SK-N-SH treated with all-trans-retinoic acid at 6 μM for 48 hours (cell line): ENCODE measurements around the gene CD276.

Experiments
- ATAC-seq: fragments of 200-7000 bp; cut with Tn5 transposase; 3 replicates; pipeline ENCODE4 v1.9.1; 2020; ENCODE audit warnings: mild to moderate bottlenecking, moderate library complexity
- ARNTL ChIP-seq: fragments of 450-650 bp; formaldehyde crosslinking; IDR thresholded peaks from 2 replicates; pipeline ENCODE4 v1.5.0; 2020; ENCODE audit warnings: low read depth, mild to moderate bottlenecking, moderate library complexity, borderline replicate concordance
- BACH2 ChIP-seq: fragments of 250-450 bp; sonication (Bioruptor Pico); IDR thresholded peaks from 2 replicates; pipeline ENCODE4 v1.9.0; 2021; ENCODE audit warnings: mild to moderate bottlenecking, borderline replicate concordance
- CSDC2 ChIP-seq: fragments of 250-450 bp; sonication (Bioruptor Pico); IDR thresholded peaks from 2 replicates; pipeline ENCODE4 v1.5.0; 2020; ENCODE audit warnings: mild to moderate bottlenecking, moderate library complexity
- ESRRG ChIP-seq: fragments of 250-450 bp; sonication (Bioruptor Pico); IDR thresholded peaks from 2 replicates; pipeline ENCODE4 v1.6.1; 2021; ENCODE audit warnings: mild to moderate bottlenecking
- ISL1 ChIP-seq: fragments of 250-450 bp; sonication (Bioruptor Pico); IDR thresholded peaks from 2 replicates; pipeline ENCODE4 v2.1.2; 2022; ENCODE audit warnings: mild to moderate bottlenecking, moderate library complexity
- OSR1 ChIP-seq: fragments of 250-450 bp; sonication (Bioruptor Pico); IDR thresholded peaks from 2 replicates; pipeline ENCODE4 v1.8.0; 2022; ENCODE audit warnings: moderate library complexity, mild to moderate bottlenecking, inconsistent platforms
- PPARA ChIP-seq: fragments of 250-450 bp; sonication (Bioruptor Pico); IDR thresholded peaks from 2 replicates; pipeline ENCODE4 v1.5.0; 2020; ENCODE audit warnings: mild to moderate bottlenecking, borderline replicate concordance
- RARB ChIP-seq: fragments of 250-450 bp; sonication (Bioruptor Pico); IDR thresholded peaks from 2 replicates; pipeline ENCODE4 v1.8.0; 2021; ENCODE audit warnings: mild to moderate bottlenecking, moderate library complexity
- SNAI2 ChIP-seq: fragments of 250-450 bp; sonication (Bioruptor Pico); IDR thresholded peaks from 2 replicates; pipeline ENCODE4 v1.5.0; 2020; ENCODE audit warnings: mild to moderate bottlenecking, moderate library complexity
- TCF4 ChIP-seq: fragments of 250-450 bp; sonication (Bioruptor Pico); IDR thresholded peaks from 2 replicates; pipeline ENCODE4 v1.8.0; 2021; ENCODE audit warnings: mild to moderate bottlenecking, moderate library complexity, borderline replicate concordance
- TOX ChIP-seq: fragments of 250-450 bp; sonication (Bioruptor Pico); IDR thresholded peaks from 2 replicates; pipeline ENCODE4 v1.8.0; 2021; ENCODE audit warnings: mild to moderate bottlenecking, moderate library complexity, borderline replicate concordance
- ZC3H10 ChIP-seq: fragments of 250-450 bp; sonication (Bioruptor Pico); IDR thresholded peaks from 2 replicates; pipeline ENCODE4 v1.5.1; 2021; ENCODE audit warnings: mild to moderate bottlenecking, moderate library complexity
- ZFP3 ChIP-seq: fragments of 250-450 bp; sonication (Bioruptor Pico); IDR thresholded peaks from 2 replicates; pipeline ENCODE4 v1.5.0; 2020; ENCODE audit warnings: mild to moderate bottlenecking, moderate library complexity
- ZFP30 ChIP-seq: fragments of 450-650 bp; formaldehyde crosslinking; IDR thresholded peaks from 2 replicates; pipeline ENCODE4 v1.5.0; 2022; ENCODE audit warnings: mild to moderate bottlenecking, moderate library complexity
- ZNF565 ChIP-seq: fragments of 450-650 bp; formaldehyde crosslinking; conservative IDR thresholded peaks from 2 replicates; pipeline ENCODE4 v1.5.0; 2020; ENCODE audit warnings: low read depth, mild to moderate bottlenecking, moderate library complexity
- ZNF70 ChIP-seq: fragments of 450-650 bp; formaldehyde crosslinking; IDR thresholded peaks from 2 replicates; pipeline ENCODE4 v1.5.0; 2020; ENCODE audit warnings: mild to moderate bottlenecking, moderate library complexity
- ZNF8 ChIP-seq: fragments of 450-650 bp; formaldehyde crosslinking; IDR thresholded peaks from 2 replicates; pipeline ENCODE4 v1.5.0; 2020; ENCODE audit warnings: mild to moderate bottlenecking, moderate library complexity
- TF ChIP-seq, protein P1 (sequence below): fragments of 250-450 bp; sonication (Bioruptor Pico); IDR thresholded peaks from 2 replicates; pipeline ENCODE4 v1.8.0; 2020; ENCODE audit warnings: mild to moderate bottlenecking, moderate library complexity, borderline replicate concordance
- TF ChIP-seq, protein P2 (sequence below): fragments of 250-450 bp; sonication (Bioruptor Pico); IDR thresholded peaks from 2 replicates; pipeline ENCODE4 v1.8.0; 2021; ENCODE audit warnings: low read depth, mild to moderate bottlenecking, moderate library complexity, borderline replicate concordance
- TF ChIP-seq, protein P3 (sequence below): fragments of 250-450 bp; sonication (Bioruptor Pico); IDR thresholded peaks from 2 replicates; pipeline ENCODE4 v1.5.1; 2020; ENCODE audit warnings: low read depth, mild to moderate bottlenecking, moderate library complexity
- TF ChIP-seq, protein P4 (sequence below): fragments of 250-450 bp; sonication (Bioruptor Pico); IDR thresholded peaks from 2 replicates; pipeline ENCODE4 v1.5.0; 2020; ENCODE audit warnings: mild to moderate bottlenecking, moderate library complexity

CD276 gene

DNA sequence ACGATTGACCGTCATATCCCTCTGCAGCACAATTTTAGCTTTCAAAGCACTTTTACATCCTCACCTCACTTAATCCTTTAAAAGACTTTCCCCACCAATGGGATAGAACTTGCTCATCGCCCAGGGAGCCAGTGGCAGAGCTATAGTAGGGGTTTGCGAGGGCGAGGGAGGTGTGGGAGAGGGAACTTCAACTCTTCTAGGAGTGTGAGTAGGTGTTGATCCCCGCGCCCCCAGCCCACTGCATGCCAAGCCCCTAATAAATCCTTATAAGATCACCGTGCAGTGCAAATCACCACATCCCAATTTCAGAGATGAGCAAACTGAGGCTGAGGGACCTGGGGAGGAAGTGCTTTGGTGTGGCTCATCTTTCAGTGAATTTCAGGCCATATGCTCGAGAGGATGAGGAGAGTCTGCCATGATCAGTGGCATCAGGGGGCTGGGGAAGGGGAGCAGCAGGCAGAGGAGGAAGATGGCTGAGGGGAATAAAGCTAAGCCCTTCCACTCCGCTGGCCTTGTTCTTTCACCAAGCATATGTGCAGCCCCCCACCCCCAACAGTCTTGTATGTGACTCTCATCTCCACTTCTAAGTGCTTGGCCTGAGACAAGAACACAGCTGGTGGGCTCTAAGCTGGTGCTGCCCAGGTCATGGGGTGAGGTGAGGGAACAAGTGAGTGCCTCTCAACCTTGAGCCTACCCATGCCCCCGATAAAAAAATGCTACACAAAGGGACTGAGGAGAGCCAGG is 63.8 kb downstream of the CD276 start:
- ATAC-seq, result no peak
- no peak for TF ChIP-seq TCF4 (CRISPR knock-in tag)
- TF ChIP-seq ISL1 (CRISPR knock-in tag), result no peak
- TF ChIP-seq OSR1, result no peak
- no peak for TF ChIP-seq ZNF70 (CRISPR knock-in tag)
- TF ChIP-seq, protein P1, sequence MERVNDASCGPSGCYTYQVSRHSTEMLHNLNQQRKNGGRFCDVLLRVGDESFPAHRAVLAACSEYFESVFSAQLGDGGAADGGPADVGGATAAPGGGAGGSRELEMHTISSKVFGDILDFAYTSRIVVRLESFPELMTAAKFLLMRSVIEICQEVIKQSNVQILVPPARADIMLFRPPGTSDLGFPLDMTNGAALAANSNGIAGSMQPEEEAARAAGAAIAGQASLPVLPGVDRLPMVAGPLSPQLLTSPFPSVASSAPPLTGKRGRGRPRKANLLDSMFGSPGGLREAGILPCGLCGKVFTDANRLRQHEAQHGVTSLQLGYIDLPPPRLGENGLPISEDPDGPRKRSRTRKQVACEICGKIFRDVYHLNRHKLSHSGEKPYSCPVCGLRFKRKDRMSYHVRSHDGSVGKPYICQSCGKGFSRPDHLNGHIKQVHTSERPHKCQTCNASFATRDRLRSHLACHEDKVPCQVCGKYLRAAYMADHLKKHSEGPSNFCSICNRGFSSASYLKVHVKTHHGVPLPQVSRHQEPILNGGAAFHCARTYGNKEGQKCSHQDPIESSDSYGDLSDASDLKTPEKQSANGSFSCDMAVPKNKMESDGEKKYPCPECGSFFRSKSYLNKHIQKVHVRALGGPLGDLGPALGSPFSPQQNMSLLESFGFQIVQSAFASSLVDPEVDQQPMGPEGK (CRISPR knock-in tag), result no peak
- TF ChIP-seq SNAI2, result no peak
- TF ChIP-seq, protein P2, sequence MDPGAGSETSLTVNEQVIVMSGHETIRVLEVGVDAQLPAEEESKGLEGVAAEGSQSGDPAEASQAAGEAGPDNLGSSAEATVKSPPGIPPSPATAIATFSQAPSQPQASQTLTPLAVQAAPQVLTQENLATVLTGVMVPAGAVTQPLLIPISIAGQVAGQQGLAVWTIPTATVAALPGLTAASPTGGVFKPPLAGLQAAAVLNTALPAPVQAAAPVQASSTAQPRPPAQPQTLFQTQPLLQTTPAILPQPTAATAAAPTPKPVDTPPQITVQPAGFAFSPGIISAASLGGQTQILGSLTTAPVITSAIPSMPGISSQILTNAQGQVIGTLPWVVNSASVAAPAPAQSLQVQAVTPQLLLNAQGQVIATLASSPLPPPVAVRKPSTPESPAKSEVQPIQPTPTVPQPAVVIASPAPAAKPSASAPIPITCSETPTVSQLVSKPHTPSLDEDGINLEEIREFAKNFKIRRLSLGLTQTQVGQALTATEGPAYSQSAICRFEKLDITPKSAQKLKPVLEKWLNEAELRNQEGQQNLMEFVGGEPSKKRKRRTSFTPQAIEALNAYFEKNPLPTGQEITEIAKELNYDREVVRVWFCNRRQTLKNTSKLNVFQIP, result no peak
- TF ChIP-seq, all 23 proteins: peak for 0

DNA sequence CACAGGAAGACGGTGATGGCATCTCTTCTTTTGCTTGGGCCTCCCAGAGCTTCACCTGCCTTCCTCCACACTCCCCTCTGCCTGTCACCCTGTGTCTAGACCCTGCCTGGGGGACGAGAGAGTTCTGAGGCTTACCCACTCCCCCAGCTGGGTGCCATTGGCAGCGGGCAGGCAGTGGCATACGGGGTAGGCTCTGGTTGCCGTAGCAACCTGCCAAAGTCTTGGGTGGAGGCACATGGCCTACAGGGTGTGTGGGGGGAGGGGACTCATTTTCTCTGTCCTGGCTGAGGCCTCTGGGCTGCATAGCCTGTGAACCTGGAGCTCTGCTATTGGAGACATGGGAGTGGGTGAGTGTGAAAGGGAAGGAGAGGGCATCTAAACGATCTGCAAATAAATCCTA is 64.5 kb downstream of the CD276 start:
- no peak for ATAC-seq
- TF ChIP-seq, protein P2, result no peak
- TF ChIP-seq ARNTL, result no peak
- TF ChIP-seq TOX, result no peak
- no peak for TF ChIP-seq OSR1
- TF ChIP-seq ZFP30, result no peak
- no peak for TF ChIP-seq CSDC2 (CRISPR knock-in tag)
- TF ChIP-seq BACH2 (CRISPR knock-in tag), result no peak
- TF ChIP-seq ZC3H10 (CRISPR knock-in tag), result no peak
- TF ChIP-seq PPARA (CRISPR knock-in tag), result no peak
- no peak for TF ChIP-seq RARB (CRISPR knock-in tag)
- TF ChIP-seq, protein P1 (CRISPR knock-in tag), result no peak
- TF ChIP-seq ISL1 (CRISPR knock-in tag), result no peak
- TF ChIP-seq TCF4 (CRISPR knock-in tag), result no peak
- no peak for TF ChIP-seq ZFP3 (CRISPR knock-in tag)
- TF ChIP-seq, protein P3, sequence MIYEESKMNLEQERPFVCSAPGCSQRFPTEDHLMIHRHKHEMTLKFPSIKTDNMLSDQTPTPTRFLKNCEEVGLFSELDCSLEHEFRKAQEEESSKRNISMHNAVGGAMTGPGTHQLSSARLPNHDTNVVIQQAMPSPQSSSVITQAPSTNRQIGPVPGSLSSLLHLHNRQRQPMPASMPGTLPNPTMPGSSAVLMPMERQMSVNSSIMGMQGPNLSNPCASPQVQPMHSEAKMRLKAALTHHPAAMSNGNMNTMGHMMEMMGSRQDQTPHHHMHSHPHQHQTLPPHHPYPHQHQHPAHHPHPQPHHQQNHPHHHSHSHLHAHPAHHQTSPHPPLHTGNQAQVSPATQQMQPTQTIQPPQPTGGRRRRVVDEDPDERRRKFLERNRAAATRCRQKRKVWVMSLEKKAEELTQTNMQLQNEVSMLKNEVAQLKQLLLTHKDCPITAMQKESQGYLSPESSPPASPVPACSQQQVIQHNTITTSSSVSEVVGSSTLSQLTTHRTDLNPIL, result no peak
- TF ChIP-seq ESRRG (CRISPR knock-in tag), result no peak
- no peak for TF ChIP-seq ZNF8 (CRISPR knock-in tag)
- TF ChIP-seq ZNF565 (CRISPR knock-in tag), result no peak
- no peak for TF ChIP-seq ZNF70 (CRISPR knock-in tag)
- TF ChIP-seq, all 23 proteins: peak for 0

DNA sequence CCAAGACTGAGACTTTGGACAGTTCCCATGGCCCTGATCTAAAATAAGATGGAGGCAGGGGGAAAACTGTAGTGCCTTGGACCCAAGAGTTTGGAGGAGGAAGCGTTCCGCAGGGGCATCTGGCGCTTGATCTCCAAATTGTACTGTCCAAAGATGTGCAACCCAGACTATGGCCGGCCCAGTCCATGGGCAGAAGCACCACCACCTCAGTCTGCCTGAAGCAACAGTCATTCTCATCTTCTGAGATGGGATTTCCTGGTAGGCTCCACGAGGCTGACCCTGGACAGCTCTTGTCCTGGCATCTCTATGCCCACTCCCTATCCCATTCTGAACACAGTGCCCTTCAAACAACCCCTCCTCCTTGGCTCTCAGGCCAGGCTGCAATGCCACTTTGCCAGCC is 65.3 kb downstream of the CD276 start:
- no peak for ATAC-seq
- TF ChIP-seq, protein P4, sequence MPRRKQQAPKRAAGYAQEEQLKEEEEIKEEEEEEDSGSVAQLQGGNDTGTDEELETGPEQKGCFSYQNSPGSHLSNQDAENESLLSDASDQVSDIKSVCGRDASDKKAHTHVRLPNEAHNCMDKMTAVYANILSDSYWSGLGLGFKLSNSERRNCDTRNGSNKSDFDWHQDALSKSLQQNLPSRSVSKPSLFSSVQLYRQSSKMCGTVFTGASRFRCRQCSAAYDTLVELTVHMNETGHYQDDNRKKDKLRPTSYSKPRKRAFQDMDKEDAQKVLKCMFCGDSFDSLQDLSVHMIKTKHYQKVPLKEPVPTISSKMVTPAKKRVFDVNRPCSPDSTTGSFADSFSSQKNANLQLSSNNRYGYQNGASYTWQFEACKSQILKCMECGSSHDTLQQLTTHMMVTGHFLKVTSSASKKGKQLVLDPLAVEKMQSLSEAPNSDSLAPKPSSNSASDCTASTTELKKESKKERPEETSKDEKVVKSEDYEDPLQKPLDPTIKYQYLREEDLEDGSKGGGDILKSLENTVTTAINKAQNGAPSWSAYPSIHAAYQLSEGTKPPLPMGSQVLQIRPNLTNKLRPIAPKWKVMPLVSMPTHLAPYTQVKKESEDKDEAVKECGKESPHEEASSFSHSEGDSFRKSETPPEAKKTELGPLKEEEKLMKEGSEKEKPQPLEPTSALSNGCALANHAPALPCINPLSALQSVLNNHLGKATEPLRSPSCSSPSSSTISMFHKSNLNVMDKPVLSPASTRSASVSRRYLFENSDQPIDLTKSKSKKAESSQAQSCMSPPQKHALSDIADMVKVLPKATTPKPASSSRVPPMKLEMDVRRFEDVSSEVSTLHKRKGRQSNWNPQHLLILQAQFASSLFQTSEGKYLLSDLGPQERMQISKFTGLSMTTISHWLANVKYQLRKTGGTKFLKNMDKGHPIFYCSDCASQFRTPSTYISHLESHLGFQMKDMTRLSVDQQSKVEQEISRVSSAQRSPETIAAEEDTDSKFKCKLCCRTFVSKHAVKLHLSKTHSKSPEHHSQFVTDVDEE (CRISPR knock-in tag), result no peak
- TF ChIP-seq, protein P1 (CRISPR knock-in tag), result no peak
- TF ChIP-seq ZNF8 (CRISPR knock-in tag) (no peak), RARB (CRISPR knock-in tag) (no peak)
